GM10266 (cell line): ENCODE measurements around the gene SMDT1.
A peak's percentile ranks its signal among the peaks of the same experiment; 100 is the strongest.

Experiments
- DNase-seq: peaks from one replicate; pipeline ENCODE4 v3.0.0; 2012; ENCODE audit errors: extremely low spot score
- CTCF ChIP-seq: IDR thresholded peaks from 2 replicates; pipeline ENCODE4 v1.5.1; 2012; ENCODE audit warnings: mild to moderate bottlenecking, low read depth; ENCODE audit not compliant: control insufficient read depth, insufficient read depth; ENCODE audit errors: missing control alignments

Gene SMDT1

GRCh38 chr22:42072606-42073330 lies 6.7 kb upstream of the SMDT1 start:
- TF ChIP-seq CTCF, result no peak
- DNase-seq, result no peak

GRCh38 chr22:42073621-42074041 lies 5.9 kb upstream of the SMDT1 start:
- DNase-seq, result no peak
- TF ChIP-seq CTCF, result no peak

- TF ChIP-seq CTCF, result peak; percentile 29
- peak; percentile 70 for DNase-seq
Measured at GRCh38 chr22:42074132-42074811, 5.2 kb upstream of the SMDT1 start, which contains the start of gene PHETA2. TSS of gene PHETA2 (plus strand) at chr22:42074248. CDS start at chr22:42077294, 3,046 bp downstream.

GRCh38 chr22:42074846-42075676 lies 4.4 kb upstream of the SMDT1 start:
- TF ChIP-seq CTCF, result no peak
- DNase-seq, result no peak

- DNase-seq, result no peak
- TF ChIP-seq CTCF, result no peak
Measured at GRCh38 chr22:42076764-42077485, 2.6 kb upstream of the SMDT1 start.

- no peak for DNase-seq
- no peak for TF ChIP-seq CTCF
Measured at GRCh38 chr22:42077486-42078125, 1.9 kb upstream of the SMDT1 start.
